A549 (cell line): ENCODE data around the gene TPH1. TPM values are rescaled to one million over a fixed set of nuclear protein-coding genes. Genes with fewer than 3 reads are reported as not detected.

Experiments used
- ATAC-seq, 2 experiments: fragments of 200-7000 bp in 1 of 2; fragments of >200 bp in 1 of 2; cut with Nextera tagmentation in 1 of 2; cut with Tn5 transposase in 1 of 2; 3 replicates each; pipeline versions ENCODE4 v1.8.0 to v1.9.1; 2018 to 2020; ENCODE audit warnings: mild to moderate bottlenecking in 1 of 2, moderate library complexity in 1 of 2
- CTCF ChIA-PET: fragments of 300-600 bp; sonication (Branson Sonifier 250); formaldehyde crosslinking; extraction: SDS; loops from one replicate; lab custom pipeline; 2021; ENCODE audit warnings: antibody characterized with exemption, inconsistent platforms; lab: Yijun Ruan, JAX
- POLR2A ChIA-PET: fragments of 350-600 bp; formaldehyde crosslinking; extraction: SDS; loops from one replicate; lab custom pipeline; 2021; ENCODE audit warnings: antibody characterized with exemption, inconsistent platforms; lab: Yijun Ruan, JAX
- DNase-seq, 2 experiments: peaks; one replicate each; pipeline versions ENCODE4 v3.0.0 to v3.0.0-alpha.2; 2011 to 2016; ENCODE audit warnings: low read depth in 1 of 2, low spot score in 1 of 2
- FAIRE-seq: peaks from 2 replicates; lab custom pipeline; 2011; peaks lifted over from hg19 to GRCh38; lab: Jason Lieb, UNC
- H3K27ac ChIP-seq, 2 experiments: fragments of >200 bp; sonication (Bioruptor Twin); formaldehyde crosslinking; 3 replicates each; pipeline ENCODE4 v1.5.1; 2016 to 2017
- H3K4me1 ChIP-seq: fragments of >200 bp; sonication (Bioruptor Twin); formaldehyde crosslinking; 3 replicates; pipeline ENCODE4 v1.6.1; 2016
- H3K4me2 ChIP-seq: fragments of >200 bp; sonication (Bioruptor Twin); formaldehyde crosslinking; 3 replicates; pipeline ENCODE4 v1.6.1; 2016
- H3K4me3 ChIP-seq: fragments of >200 bp; sonication (Bioruptor Twin); formaldehyde crosslinking; 3 replicates; pipeline ENCODE4 v1.5.1; 2016
- H3K9me3 ChIP-seq: fragments of >200 bp; sonication (Bioruptor Twin); formaldehyde crosslinking; 3 replicates; pipeline ENCODE4 v1.6.1; 2016
- BHLHE40 ChIP-seq: IDR thresholded peaks from 2 replicates; pipeline ENCODE4 v1.6.1; 2012; ENCODE audit warnings: low read depth, low read length, inconsistent platforms
- CBX8 ChIP-seq: fragments of 200-600 bp; sonication (generic); IDR thresholded peaks from 2 replicates; pipeline ENCODE4 v1.6.1; 2016
- CHD4 ChIP-seq: fragments of 200-600 bp; sonication (generic); IDR thresholded peaks from 2 replicates; pipeline ENCODE4 v1.6.1; 2016; ENCODE audit warnings: antibody characterized with exemption, mild to moderate bottlenecking, borderline replicate concordance
- E2F6 ChIP-seq: IDR thresholded peaks from 2 replicates; pipeline ENCODE4 v1.6.1; 2012; ENCODE audit warnings: low read depth, borderline replicate concordance
- EHF ChIP-seq: fragments of 250-450 bp; sonication (Bioruptor Pico); IDR thresholded peaks from 2 replicates; pipeline ENCODE4 v1.5.0; 2020; ENCODE audit warnings: mild to moderate bottlenecking
- EHMT2 ChIP-seq: fragments of 200-600 bp; sonication (generic); IDR thresholded peaks from 2 replicates; pipeline ENCODE4 v1.6.1; 2016; ENCODE audit warnings: antibody characterized with exemption, low read depth, mild to moderate bottlenecking, moderate library complexity
- ELK1 ChIP-seq: fragments of 150-350 bp; IDR thresholded peaks from 2 replicates; pipeline ENCODE4 v1.6.1; 2014; ENCODE audit warnings: low read depth, mild to moderate bottlenecking, low read length
- ESRRA ChIP-seq: fragments of 150-350 bp; IDR thresholded peaks from 2 replicates; pipeline ENCODE4 v1.6.1; 2014; ENCODE audit warnings: mild to moderate bottlenecking, low read length, borderline replicate concordance
- FOSL2 ChIP-seq, 2 experiments: fragments of 450-650 bp in 1 of 2; fragments of >200 bp in 1 of 2; sonication (Bioruptor Twin) in 1 of 2; formaldehyde crosslinking; IDR thresholded peaks; 2 replicates each; pipeline versions ENCODE4 v1.5.0 to v1.6.1; 2016 to 2020; ENCODE audit warnings: mild to moderate bottlenecking in 1 of 2, moderate library complexity in 1 of 2
- HES2 ChIP-seq: fragments of >200 bp; sonication (Bioruptor Twin); formaldehyde crosslinking; IDR thresholded peaks from 2 replicates; pipeline ENCODE4 v1.6.1; 2016
- HOXB13 ChIP-seq: fragments of 250-450 bp; sonication (Bioruptor Pico); IDR thresholded peaks from 2 replicates; pipeline ENCODE4 v1.5.0; 2020; ENCODE audit warnings: low read depth, mild to moderate bottlenecking, moderate library complexity
- JUNB ChIP-seq: fragments of >200 bp; sonication (Bioruptor Twin); formaldehyde crosslinking; IDR thresholded peaks from 2 replicates; pipeline ENCODE4 v1.6.1; 2016
- MAZ ChIP-seq: fragments of 150-350 bp; IDR thresholded peaks from 2 replicates; pipeline ENCODE4 v1.6.1; 2014; ENCODE audit warnings: antibody characterized with exemption, low read depth, low read length, borderline replicate concordance
- NPAS2 ChIP-seq: fragments of 250-450 bp; sonication (Bioruptor Pico); IDR thresholded peaks from 2 replicates; pipeline ENCODE4 v1.8.0; 2022; ENCODE audit warnings: mild to moderate bottlenecking, moderate library complexity, borderline replicate concordance
- NR3C1 ChIP-seq: fragments of >200 bp; sonication (Bioruptor Twin); formaldehyde crosslinking; IDR thresholded peaks from 3 replicates; pipeline ENCODE4 v1.6.1; 2017
- PBX3 ChIP-seq: IDR thresholded peaks from 2 replicates; pipeline ENCODE4 v1.6.1; 2012
- RARB ChIP-seq: fragments of 250-450 bp; sonication (Bioruptor Pico); IDR thresholded peaks from 2 replicates; pipeline ENCODE4 v1.8.0; 2021; ENCODE audit warnings: mild to moderate bottlenecking, moderate library complexity
- RCOR1 ChIP-seq: fragments of 150-350 bp; IDR thresholded peaks from 2 replicates; pipeline ENCODE4 v1.6.1; 2014; ENCODE audit warnings: antibody characterized with exemption, low read length, low read depth
- REST ChIP-seq: fragments of 200-600 bp; sonication (generic); IDR thresholded peaks from 2 replicates; pipeline ENCODE4 v1.6.1; 2016; ENCODE audit warnings: antibody characterized with exemption, mild to moderate bottlenecking, moderate library complexity
- RFX5 ChIP-seq: fragments of 450-650 bp; IDR thresholded peaks from 2 replicates; pipeline ENCODE4 v1.7.1; 2014; ENCODE audit warnings: antibody characterized with exemption, mild to moderate bottlenecking, moderate library complexity
- SMC3 ChIP-seq: fragments of >200 bp; sonication (Bioruptor Twin); formaldehyde crosslinking; IDR thresholded peaks from 3 replicates; pipeline ENCODE4 v1.6.1; 2018; ENCODE audit warnings: inconsistent platforms
- SREBF2 ChIP-seq: fragments of 450-650 bp; IDR thresholded peaks from 2 replicates; pipeline ENCODE4 v1.6.1; 2014; ENCODE audit warnings: mild to moderate bottlenecking, moderate library complexity
- TFCP2L1 ChIP-seq: fragments of 250-450 bp; sonication (Bioruptor Pico); IDR thresholded peaks from 2 replicates; pipeline ENCODE4 v1.5.0; 2021; ENCODE audit warnings: mild to moderate bottlenecking
- TP53 ChIP-seq: fragments of 250-450 bp; sonication (Bioruptor Pico); IDR thresholded peaks from 2 replicates; pipeline ENCODE4 v1.5.0; 2021; ENCODE audit warnings: mild to moderate bottlenecking, moderate library complexity
- ZNF302 ChIP-seq: fragments of 250-450 bp; sonication (Bioruptor Pico); IDR thresholded peaks from 2 replicates; pipeline ENCODE4 v1.9.0; 2021; ENCODE audit warnings: inconsistent platforms, mild to moderate bottlenecking, moderate library complexity
- WGBS: methylation state at CpG from one replicate; pipeline ENCODE4 v1.1.6; 2017; ENCODE audit errors: missing lambda C conversion rate; 5-methylcytosine and 5-hydroxymethylcytosine counted together
- polyA plus RNA-seq, 4 experiments: library from polyadenylated mRNA; depleted of rRNA in 3 of 4; stranded (reverse); fragments of >200 nt; fragmentation: RNase III in 1 of 4; extraction: RNeasy Plus Mini Kit Qiagen cat#74134 plus additional on column Dnase treatment in 1 of 4; gene quantifications; 2 replicates in 3 of 4; 3 replicates in 1 of 4; pipeline ENCODE4 v1.2.3, GENCODE V29; 2011 to 2017
- TF ChIP-seq, protein P1 (sequence below): fragments of >200 bp; sonication (Bioruptor Twin); formaldehyde crosslinking; IDR thresholded peaks from 3 replicates; pipeline ENCODE4 v1.5.1; 2016

Gene TPH1
- polyA plus RNA-seq, 2 of the 4 experiments (the other 2 are of a cell fraction) = 0.09 to 0.34 TPM

DNA sequence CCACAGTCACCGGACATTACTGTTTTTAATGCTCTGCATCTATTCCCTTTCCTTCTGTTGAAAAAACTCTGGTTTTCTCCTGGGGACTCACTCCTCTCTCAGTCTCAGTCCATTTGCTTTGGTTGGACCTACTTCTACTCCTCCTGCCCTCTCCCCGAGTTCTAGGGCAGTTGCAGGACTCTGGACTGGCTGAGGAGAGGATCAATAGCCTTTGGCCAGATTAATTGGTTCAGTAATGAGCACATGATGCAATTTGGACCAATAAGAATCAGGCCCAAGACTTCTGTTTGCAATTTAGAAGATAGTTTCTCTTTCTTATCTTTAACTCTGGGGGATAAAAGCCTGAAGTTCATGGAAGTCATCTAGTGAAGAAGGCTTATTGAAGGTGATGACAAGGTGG lies 15.3 kb upstream of the TPH1 start:
- POLR2A ChIA-PET = no interaction called here
- TF ChIP-seq TP53 = no peak
- 53% methylated on average over 2 of the region's 2 CpGs for WGBS
- DNase-seq (no peak), ATAC-seq (no peak), FAIRE-seq (no peak)
- no peak overlapping the region for H3K27ac ChIP-seq
- no peak overlapping the region for H3K4me2 ChIP-seq
- CTCF ChIA-PET = interaction anchor here (0.8 kb wide), 1 partner anchor 54 kb away, joined by 4 read pairs; no protein-coding TSS in a partner anchor
- no peaks in the 10 kb centered on the region for H3K9me3 ChIP-seq
- H3K4me3 ChIP-seq = no peak overlapping the region
- H3K4me1 ChIP-seq = no peaks in the 10 kb centered on the region

DNA sequence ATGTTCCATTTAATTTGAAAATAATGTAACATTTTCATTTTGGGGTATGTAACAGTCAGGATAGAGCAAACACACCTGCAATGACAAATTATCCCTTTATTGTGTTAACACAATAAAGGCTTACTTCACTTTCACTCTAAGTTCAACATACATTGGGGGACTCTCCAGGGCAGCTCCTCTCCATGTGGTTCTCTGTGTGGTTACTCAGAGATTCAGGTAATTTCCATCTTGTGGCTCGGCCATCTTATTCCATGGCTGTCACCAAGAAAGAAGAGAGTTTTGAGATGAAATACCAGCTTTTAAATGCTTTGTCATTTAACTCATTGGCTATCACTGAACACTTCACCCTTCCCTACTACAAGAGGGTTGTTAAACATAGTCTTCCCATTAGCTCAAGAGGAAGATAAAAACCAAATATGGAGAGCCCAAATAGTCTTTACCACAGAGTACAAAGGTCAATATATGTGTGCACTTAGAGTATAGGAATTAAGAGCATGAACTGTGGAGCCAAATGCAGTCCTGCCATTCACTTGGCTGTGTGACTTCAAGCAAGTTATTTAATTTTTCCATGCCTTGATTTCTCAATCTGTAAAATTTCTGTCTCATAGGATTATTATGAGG lies 10.6 kb upstream of the TPH1 start:
- 43% methylated on average over 1 of the region's 1 CpG for WGBS
- FAIRE-seq (no peak), DNase-seq (no peak), ATAC-seq (no peak)
- ChIA-PET CTCF (no interaction called here), POLR2A (no interaction called here)
- Histone ChIP-seq H3K4me1 (no peaks in the 10 kb centered on the region), H3K4me3 (no peak overlapping the region), H3K9me3 (no peaks in the 10 kb centered on the region), H3K4me2 (no peak overlapping the region), H3K27ac (no peak overlapping the region)
- TF ChIP-seq RARB (no peak), EHF (no peak), PBX3 (no peak), ESRRA (no peak), SREBF2 (no peak), REST (no peak), CBX8 (no peak), HOXB13 (CRISPR knock-in tag) (no peak), CHD4 (no peak), ELK1 (no peak), FOSL2 (IDR thresholded peaks at IDR 0.05) (no peak), FOSL2 (CRISPR knock-in tag; IDR thresholded peaks at IDR 0.05) (no peak), NR3C1 (no peak)
- TF ChIP-seq, protein P1, sequence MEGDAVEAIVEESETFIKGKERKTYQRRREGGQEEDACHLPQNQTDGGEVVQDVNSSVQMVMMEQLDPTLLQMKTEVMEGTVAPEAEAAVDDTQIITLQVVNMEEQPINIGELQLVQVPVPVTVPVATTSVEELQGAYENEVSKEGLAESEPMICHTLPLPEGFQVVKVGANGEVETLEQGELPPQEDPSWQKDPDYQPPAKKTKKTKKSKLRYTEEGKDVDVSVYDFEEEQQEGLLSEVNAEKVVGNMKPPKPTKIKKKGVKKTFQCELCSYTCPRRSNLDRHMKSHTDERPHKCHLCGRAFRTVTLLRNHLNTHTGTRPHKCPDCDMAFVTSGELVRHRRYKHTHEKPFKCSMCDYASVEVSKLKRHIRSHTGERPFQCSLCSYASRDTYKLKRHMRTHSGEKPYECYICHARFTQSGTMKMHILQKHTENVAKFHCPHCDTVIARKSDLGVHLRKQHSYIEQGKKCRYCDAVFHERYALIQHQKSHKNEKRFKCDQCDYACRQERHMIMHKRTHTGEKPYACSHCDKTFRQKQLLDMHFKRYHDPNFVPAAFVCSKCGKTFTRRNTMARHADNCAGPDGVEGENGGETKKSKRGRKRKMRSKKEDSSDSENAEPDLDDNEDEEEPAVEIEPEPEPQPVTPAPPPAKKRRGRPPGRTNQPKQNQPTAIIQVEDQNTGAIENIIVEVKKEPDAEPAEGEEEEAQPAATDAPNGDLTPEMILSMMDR = no peak

- 70% methylated on average over 10 of the region's 10 CpGs for WGBS
- no peak overlapping the region for H3K4me3 ChIP-seq
- no peaks in the 10 kb centered on the region for H3K9me3 ChIP-seq
- H3K4me1 ChIP-seq = no peaks in the 10 kb centered on the region
- ChIA-PET POLR2A (no interaction called here), CTCF (no interaction called here)
- ATAC-seq (no peak), FAIRE-seq (no peak), DNase-seq (no peak)
- no peak overlapping the region for H3K27ac ChIP-seq
- H3K4me2 ChIP-seq = no peak overlapping the region
- TF ChIP-seq JUNB = no peak
- TF ChIP-seq NPAS2 (CRISPR knock-in tag) = no peak
- no peak for TF ChIP-seq MAZ
- no peak for TF ChIP-seq BHLHE40
- TF ChIP-seq E2F6 = no peak
- TF ChIP-seq TFCP2L1 (CRISPR knock-in tag) = no peak
- no peak for TF ChIP-seq RARB
- TF ChIP-seq RCOR1 = no peak
- no peak for TF ChIP-seq EHMT2
- no peak for TF ChIP-seq SMC3
- TF ChIP-seq HOXB13 (CRISPR knock-in tag) = no peak
- no peak for TF ChIP-seq EHF
- TF ChIP-seq ZNF302 = no peak
- TF ChIP-seq RFX5 = no peak
- TF ChIP-seq HES2 = no peak
Observed at GRCh38 chr11:18054511-18055103, 8.5 kb upstream of the TPH1 start.
